ENCODE results near the gene ERMAP.
"Not testable (repeated sequence)": the region's sequence is repeated elsewhere in the genome, so short reads cannot be mapped to it uniquely, and the experiment has no call there.

Gene ERMAP

DNA sequence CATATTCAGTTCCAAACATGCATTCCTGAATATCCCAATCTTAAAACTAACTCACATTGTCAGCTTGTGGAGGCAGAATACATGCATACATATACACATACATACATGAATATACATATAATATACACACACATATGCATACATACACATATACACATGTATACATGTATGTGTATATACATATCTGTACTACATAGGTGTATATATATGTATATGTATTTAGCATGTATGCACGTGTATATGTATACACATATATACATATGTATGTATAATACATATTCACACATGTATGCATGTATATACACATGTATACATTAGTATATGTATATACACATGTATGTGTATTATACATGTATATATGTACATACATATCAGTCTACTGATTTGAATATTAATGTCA is 28.3 kb downstream of the ERMAP start:
- DNase-seq (ENCODE audit: low read depth): no peak

- DNase-seq (ENCODE audit: low read depth): no peak
Measured at GRCh38 chr1:42845866-42846256, 28.9 kb downstream of the ERMAP start.

DNA sequence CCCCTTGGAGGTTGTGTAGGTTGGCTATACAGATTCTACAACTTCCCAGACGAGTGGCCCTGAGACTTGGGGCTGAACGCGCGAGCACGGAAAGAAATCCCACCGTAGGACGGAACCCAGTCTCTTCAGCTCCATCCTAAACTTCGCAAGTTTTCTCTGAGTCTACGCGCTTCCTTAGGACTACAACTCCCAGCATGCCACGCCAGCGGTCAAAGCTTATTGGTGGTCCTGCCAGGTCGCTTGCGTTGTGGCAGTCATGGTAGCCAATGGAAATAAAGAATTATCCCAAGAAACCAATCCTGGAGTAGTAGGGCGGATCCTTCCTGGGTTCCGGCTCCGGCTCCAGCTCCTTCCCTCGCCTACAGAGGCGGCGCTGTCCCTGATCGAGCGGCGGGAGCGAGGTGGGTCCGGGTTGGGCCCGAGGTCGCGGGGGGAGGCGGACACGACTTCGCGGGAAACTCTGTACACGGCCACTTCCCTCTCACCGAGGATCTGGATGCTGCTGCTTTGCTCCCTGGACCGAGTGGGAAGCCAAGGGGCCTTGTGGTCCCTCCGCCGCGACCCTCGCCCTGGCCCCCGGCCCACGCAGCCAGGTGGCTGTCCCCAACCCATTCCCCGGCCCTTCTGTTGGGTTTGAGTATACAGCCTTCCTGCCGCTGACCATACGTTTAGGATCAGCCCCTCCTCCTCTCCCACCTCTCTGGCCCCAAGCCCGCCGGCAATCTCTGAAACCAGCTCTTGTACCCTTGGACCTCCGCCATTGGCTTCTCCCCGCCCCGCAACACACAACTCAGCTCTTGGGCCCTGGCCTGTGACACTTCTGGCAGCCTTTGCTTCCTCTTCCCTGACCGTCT is 29.6 kb downstream of the ERMAP start, which contains the start of gene ZNF691:
Gene ZNF691, plus strand, starts transcription at position 357 of the 854 bp plus-strand sequence. CDS start 3,046 bp downstream, outside the sequence.
- DNase-seq (ENCODE audit: low read depth): peak; percentile 85

GRCh38 chr1:42847111-42847595 is 30.2 kb downstream of the ERMAP start:
- DNase-seq (ENCODE audit: low read depth): no peak

- no peak for DNase-seq (ENCODE audit: low read depth)
Measured at GRCh38 chr1:42847721-42848460, 31.0 kb downstream of the ERMAP start.

DNA sequence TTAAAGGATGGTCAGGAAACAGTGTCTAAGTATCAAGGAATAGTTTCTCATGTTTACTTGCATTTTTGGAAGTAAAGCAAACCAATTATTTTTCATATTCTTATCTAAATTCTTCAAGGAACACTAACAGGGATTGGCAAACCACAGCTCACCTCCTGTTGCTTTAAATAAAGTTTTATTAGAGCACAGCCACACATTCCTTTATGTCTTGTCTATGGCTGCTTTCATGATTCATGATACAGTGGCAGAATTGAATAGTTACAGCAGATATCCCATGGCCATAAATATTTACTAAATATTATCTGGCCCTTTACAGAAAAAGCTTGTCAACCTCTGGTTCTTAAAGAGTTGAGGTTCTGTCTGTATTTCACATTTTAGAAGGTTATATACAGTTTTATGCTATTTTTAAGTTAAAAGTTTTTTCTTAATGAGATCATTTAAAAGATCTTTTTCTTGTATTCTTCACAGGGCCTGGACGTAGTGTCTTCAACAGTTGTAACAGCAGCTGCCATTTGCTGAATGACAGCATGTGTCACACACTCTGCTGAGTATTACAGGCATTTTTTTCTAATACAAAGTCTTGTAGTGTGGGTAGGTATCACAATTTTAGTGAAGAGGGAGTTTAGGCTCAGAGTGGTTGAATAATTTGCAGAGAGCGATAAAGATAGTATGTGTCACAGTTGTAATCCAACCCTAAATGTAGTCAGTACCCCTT is 32.1 kb downstream of the ERMAP start:
- DNase-seq (ENCODE audit: low read depth): no peak

- no peak for DNase-seq (ENCODE audit: low read depth)
Measured at GRCh38 chr1:42849944-42850343, 33.0 kb downstream of the ERMAP start.

- DNase-seq (ENCODE audit: low read depth): no peak
Measured at GRCh38 chr1:42851420-42851819, 34.5 kb downstream of the ERMAP start.

GRCh38 chr1:42851960-42852607 is 35.2 kb downstream of the ERMAP start:
- no peak for DNase-seq (ENCODE audit: low read depth)

DNA sequence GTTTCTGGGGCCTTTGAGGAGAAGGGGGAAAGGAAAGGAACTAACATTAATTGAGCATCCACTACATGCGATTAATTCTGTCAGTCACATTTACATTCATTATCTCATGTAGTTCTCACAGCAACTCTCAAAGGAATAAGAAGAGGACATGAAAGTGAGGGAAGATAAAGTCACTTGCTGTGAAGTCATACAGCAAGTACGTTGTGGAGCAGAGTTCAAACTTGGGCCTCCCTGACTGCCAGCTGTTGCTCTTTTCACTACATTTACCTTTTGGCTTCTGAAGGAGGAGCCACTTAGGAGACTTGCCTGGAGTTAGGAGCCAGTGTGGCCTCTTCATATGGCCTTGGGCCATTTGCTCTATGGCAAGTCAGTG is 35.7 kb downstream of the ERMAP start:
- DNase-seq (ENCODE audit: low read depth): no peak

DNA sequence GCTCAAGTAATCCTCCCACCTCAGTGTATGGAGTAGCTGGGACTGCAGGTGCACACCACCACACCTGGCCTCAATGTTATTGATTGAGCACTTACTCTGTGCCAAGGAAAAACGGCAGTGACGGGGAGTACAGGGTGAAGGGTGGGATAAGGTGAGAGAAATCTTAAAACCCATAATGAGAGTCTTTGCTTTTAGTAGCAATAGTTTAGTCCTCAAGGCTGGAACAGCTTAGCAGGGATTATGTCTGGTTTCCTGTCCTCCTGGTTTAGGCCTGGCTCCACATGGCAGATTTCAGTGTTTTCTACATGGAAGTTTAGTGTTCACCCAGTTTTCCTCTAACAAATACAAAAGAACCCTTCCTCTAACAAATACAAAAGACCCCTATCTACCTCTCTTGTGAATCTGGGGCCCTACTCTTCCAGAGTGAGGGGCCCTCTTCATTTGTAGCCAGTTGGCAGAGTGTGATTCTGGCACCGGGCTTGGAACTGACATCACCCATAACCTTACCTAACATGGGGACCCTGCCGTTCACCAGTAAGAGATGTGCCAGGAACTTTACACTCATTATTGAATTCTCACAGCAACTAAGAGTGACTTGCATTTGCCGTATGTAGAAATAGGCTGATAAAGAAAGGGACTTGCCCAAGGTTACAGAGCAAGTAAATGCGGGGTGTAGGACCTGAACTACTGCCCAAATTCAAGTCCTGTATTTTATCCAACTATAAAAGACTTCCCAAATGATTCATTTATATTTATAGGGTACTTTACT is 36.4 kb downstream of the ERMAP start:
- DNase-seq (ENCODE audit: low read depth): no peak

GRCh38 chr1:42856554-42856953 is 39.6 kb downstream of the ERMAP start:
- not testable (repeated sequence) for DNase-seq (ENCODE audit: low read depth)

- DNase-seq (ENCODE audit: low read depth): not testable (repeated sequence)
Measured at GRCh38 chr1:42859366-42859765, 42.4 kb downstream of the ERMAP start.

DNA sequence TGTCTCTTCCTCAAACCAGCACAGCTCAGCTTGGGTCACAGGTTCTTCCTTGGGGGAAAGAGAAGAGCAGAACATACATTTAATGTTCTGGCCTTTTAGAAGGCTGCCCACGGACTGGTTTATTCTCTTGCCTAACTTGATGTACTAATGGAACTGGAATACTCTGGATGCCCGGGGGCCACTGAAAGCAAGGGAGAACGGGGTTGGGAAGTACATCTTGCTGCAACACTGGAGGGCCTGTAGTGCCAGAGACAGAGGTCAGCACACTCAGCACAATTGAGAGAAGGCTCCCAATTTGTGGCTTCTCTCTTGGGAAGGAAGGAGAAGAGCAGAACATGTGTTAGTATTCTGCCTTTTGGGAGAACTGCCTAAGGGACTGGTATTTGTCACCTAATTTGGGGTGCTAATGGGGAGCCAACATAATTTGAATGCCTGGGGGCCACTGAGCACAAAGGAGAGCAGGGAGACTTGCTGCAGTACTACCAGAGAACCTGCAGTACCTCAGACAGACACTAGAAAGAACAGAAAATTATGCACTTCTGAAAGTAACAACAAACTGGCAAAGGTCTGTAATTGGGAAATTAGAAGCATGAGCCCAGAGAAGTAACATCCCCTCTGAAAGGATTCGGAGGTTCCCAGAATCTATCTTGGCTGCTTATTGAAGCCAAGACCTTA is 43.6 kb downstream of the ERMAP start:
- DNase-seq (ENCODE audit: low read depth): no peak

DNA sequence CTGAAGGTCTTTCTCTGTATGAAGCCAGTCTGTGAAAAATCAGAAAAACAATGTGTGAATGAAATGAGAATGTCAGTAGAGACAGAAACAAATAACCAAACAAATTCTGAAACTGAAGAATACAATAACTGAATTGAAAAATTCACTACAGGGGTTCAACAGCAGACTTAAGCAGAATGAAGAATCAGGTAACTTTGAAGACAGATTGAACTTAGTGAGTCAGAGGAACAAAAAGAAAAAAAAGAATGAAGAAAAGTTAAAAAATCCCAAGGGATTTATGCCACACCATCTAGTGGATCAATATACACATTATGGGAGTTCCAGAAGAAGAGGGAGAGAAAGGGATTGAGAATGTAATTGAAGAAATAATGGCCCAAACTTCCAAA is 44.1 kb downstream of the ERMAP start:
- no peak for DNase-seq (ENCODE audit: low read depth)

- no peak for DNase-seq (ENCODE audit: low read depth)
Measured at GRCh38 chr1:42866549-42866948, 49.6 kb downstream of the ERMAP start.

DNA sequence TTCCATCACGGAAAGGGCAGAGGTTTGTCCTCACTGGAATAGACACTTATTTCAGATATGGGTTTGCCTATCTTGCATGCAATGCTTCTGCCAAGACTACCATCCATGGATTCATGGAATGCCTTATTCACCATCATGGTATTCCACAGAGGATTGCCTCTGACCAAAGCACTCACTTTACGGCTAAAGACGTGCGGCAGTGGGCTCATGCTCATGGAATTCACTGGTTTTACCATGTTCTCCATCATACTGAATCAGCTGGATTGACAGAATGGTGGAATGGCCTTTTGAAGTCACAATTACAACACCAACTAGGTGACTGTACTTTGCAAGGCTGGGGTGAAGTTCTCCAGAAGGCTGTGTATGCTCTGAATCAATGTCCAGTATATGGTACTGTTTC is 51.5 kb downstream of the ERMAP start:
- not testable (repeated sequence) for DNase-seq (ENCODE audit: low read depth)

- not testable (repeated sequence) for DNase-seq (ENCODE audit: low read depth)
Measured at GRCh38 chr1:42869254-42869653, 52.3 kb downstream of the ERMAP start.

DNA sequence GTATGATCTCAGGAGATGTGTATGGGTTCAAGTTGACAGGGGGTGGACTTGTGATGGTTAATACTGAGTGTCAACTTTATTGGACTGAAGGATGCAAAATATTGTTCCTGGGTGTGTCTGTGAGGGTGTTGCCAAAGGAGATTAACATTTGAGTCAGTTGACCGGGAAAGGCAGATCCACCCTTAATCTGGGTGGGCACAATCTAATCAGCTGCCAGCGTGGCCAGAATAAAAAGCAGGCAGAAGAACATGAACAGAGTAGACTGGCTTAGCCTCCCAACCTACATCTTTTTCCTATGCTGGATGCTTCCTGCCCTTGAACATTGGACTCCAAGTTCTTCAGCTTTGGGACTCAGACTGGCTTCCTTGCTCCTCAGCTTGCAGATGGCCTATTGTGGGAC is 52.8 kb downstream of the ERMAP start:
- not testable (repeated sequence) for DNase-seq (ENCODE audit: low read depth)

GRCh38 chr1:42873108-42873507 is 56.2 kb downstream of the ERMAP start:
- DNase-seq (ENCODE audit: low read depth): not testable (repeated sequence)

GRCh38 chr1:42873670-42874069 is 56.7 kb downstream of the ERMAP start:
- DNase-seq (ENCODE audit: low read depth): no peak
